Putamen (tissue), 1 donor: ENCODE data around the gene OVCA2.
"Not testable (repeated sequence)": the region's sequence is repeated elsewhere in the genome, so short reads cannot be mapped to it uniquely, and the experiment has no call there.

Experiments used
- DNase-seq: peaks from one replicate; pipeline ENCODE4 v3.0.0-alpha.2; 2016; ENCODE audit warnings: low spot score

The OVCA2 gene

DNA sequence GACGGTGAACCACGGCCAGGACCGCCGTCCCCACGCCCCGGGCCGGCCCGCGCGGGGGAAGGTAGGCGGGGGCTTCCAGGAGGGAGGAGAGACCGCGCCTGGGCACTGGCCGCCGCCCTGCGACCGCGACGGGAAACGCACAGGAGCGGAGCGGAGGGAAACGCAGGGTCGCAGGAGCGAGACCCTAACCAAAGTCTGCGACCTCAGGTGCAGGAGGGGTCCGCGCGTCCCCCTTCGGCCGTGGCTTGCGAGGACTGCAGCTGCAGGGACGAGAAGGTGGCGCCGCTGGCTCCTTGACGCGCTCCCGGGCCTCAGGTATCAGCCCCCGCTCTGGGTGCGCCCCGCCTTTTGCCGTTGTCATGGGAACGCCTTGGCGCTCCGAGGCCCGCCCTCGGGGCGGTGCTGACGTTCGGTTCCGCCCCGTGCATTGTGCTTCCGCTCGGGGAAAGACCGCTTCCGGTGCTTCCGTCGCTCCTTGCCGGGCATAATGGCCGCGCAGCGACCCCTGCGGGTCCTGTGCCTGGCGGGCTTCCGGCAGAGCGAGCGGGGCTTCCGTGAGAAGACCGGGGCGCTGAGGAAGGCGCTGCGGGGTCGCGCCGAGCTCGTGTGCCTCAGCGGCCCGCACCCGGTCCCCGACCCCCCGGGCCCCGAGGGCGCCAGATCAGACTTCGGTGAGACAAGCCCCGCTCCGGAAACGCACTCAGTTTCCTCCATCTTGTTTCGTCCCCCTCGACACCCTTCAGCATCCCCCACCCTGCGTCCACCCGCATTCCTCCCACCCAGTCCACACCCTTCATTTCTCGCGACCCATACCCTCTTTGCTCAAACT lies at the start of gene OVCA2:
Gene OVCA2 (plus strand): TSS at position 462 of the 829 bp plus-strand sequence. CDS start 26 bp downstream, at position 488.
- DNase-seq, result peak; percentile 92

- no peak for DNase-seq
These were observed 49.3 kb upstream of the OVCA2 start for GRCh38 chr17:1992541-1992940.

GRCh38 chr17:1994707-1995106 lies 47.1 kb upstream of the OVCA2 start:
- DNase-seq, result no peak

DNA sequence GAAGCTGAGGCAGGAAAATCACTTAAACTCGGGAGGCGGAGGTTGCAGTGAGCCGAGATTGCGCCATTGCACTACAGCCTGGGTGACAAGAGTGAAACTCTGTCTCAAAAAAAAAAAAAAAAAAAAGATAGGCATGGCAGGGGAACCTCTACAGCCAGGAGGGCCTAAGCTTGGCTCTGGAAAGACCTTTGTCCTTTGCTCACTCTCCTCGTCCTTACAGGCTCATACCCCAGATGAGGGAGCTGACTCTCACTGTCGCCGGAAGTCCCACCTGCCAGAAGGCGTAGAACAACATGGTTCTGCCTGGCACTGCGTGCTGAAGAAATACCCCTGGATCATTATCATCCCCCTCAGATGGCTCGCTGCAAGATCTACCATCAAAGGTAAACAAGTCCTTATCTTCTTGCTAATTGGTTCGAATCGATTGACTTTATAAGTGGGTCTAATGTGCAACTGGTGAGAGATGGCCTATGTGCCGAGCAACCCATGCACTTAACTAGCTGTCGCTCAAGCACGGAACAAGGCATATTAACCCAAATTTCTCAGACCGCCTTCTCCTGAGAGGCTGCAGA lies 46.4 kb upstream of the OVCA2 start:
- DNase-seq, result no peak

GRCh38 chr17:1995907-1996799 lies 45.7 kb upstream of the OVCA2 start:
- DNase-seq, result no peak

GRCh38 chr17:1996800-1997288 lies 45.0 kb upstream of the OVCA2 start:
- DNase-seq, result no peak

GRCh38 chr17:1997289-1997926 lies 44.4 kb upstream of the OVCA2 start:
- DNase-seq, result no peak

DNA sequence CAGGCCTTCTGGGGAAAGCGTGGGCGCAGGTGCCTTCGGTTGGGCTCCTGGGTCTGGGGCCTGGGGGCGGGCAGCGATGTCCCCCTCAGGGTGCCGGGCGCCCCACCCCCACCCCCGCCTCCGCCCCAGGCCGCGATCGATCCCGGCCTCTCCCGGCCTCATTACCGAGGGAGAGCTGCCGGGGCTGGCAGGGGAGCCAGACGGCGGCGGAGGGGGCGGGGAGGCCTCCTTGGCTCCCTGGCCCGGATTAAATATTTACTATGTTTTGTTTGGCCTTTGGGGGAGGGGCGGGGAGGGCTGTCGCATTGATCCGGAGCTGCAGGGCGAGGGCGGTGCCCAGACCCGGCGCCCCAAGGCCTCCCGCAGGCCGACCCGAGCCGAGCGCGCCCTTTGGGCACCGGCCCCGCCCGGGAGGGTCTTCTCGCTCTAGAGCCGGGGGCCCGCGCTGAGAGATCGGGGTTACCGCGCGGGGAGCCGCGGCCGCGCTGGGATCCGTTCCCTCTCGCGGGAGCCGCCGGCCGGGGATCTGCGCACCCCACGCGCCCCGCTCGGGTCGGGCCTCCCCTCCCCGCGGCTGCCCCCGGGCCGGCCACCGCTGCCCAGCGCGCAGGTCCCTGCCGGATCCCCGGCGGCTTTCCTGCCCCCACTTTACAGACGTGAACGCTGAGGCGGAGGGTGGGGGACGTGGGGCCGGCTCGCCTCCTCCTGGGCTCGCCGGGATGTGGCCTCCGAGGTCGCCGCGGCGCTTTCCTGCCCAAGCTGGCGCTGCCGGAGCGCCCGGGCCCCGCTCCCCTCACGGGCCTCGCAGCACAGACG lies 43.7 kb upstream of the OVCA2 start:
- DNase-seq, result no peak

DNA sequence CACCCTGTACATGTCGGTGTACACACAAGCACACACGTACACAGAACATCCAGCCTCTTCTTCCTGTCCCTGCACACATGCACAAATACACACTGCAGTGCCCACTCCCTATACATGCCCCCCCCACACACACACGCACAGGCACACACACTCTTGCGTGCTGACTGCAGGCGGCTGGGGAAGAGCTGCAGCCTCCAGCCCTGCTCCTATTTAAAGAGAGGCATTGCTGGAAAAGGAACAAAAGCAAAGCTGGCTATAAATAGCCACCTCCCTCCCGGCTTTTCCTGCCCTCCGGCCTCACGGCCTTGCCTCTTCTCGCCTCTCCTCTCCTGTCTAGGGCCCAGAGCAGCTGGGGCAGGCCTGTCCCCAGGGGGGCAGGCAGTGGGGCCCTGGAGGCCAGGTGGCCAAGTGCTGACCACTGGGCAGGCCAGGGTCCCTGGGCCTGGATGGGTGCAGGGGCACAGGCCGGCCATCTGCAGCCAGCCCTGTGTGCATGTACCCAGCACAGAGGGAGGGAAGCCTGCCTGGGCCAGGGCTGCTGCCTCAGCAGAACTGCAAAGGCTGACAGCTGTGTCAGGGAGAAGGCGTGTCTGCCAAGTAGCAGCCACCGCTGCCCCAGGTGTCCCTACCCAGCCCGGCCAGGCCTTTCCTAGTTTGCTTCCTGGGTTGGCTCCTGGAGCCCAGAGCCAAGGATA lies 42.1 kb upstream of the OVCA2 start:
- DNase-seq, result peak; percentile 59

GRCh38 chr17:2002767-2003329 lies 39.0 kb upstream of the OVCA2 start:
- no peak for DNase-seq

DNA sequence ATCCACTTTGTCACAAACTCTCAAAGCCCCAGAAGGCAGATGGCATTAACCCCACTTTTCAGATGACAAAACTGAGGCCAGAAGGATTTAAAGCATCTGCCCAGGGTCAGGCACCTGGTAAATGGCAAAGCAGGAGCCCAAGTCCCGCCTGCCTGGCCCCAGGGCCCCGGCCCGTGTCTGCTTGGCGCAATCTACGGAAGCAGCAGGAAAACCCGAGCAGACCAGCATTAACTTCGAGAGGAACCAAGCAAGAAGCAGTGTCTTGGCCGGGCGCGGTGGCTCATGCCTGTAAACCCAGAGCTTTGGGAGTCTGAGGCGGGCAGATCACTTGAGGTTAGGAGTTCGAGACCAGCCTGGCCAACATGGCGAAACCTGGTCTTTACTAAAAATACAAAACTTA lies 38.3 kb upstream of the OVCA2 start:
- no peak for DNase-seq

- no peak for DNase-seq
These were observed 37.3 kb upstream of the OVCA2 start for GRCh38 chr17:2004435-2004952.

DNA sequence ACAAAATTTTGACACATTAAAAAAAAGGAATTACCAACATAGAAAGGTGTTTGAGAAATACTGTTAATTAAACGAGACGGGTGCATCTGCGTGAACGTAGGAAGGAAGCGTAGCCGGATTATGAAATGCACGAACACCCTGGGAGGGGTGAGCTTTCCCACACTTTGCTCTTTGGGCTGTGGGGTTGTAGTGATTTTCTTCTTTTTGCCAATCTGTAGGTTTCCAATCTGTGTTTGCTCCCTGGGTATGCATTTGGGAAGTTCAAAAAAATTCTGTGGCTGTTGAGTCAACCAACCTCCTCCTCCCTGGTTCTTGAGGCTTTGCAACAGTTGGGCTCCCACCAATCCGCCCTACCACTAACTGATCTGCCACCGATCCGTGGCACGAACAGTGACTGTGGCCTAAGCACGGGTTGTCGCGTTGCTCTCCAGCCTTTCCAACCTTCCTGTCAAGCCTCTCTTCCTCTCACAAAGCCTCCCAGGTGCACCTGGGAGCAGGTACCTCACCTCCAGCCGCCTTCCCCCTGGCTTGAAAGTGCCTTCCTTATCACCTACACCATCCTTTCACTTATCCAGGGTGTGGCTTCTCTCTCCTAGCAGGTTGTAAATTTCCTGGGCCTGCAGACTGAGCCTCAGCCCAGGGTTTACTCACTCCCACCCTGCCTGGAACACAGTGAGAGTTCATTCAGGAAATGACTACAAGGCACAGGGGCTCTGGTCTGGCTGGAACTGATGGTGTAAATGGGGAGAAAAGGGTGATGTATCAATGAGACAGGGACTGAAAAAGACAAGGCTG lies 33.3 kb upstream of the OVCA2 start:
- DNase-seq, result no peak

GRCh38 chr17:2009737-2010136 lies 32.1 kb upstream of the OVCA2 start:
- DNase-seq, result no peak

DNA sequence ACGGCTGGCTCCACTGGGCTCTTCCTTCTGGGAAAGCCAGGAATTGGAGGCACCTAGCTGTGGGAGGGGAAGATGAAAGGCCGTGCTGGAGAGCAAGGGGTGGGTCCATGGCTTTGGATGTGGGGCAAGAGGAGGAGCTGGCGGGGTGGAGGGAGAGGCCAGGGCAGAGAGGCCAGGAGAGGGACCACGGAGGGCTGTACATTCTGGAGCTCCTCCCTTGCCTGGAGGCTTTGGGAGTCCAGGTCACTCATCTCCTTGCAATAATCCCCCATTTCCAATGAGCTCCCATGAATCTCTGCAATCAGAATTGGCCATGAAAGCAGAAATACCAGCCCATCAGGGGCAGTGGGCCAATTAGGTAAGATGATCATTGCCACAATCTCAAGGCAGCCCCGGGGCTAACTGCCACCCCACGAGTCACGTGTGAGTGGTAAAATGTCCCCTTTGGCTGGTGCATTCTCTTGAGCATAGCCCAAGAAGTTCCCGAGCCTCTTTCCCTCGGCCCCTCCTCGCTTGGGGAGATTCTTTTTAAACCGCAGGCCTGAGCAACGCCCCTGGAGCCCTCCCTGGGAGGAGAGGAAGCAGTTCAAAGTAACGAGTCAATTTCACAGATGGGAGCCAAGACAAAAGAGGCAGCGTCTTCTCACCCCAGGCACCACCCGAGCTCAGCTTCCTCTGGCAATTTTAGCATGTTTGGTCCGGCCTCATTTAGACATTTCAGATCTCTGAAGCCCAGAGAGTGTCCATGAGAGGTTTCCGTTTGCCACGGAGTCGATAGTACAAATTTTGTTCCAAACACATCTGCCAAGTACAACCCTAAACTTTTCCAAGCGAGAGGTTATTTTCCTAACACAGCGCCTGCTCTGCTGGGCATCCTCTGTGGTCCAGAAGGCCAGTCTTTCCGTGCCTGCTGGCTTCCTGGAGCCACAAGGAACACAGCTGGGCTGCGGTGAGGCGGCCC lies 30.1 kb upstream of the OVCA2 start:
- no peak for DNase-seq

- DNase-seq, result no peak
These were observed 29.3 kb upstream of the OVCA2 start for GRCh38 chr17:2012499-2012898.

- not testable (repeated sequence) for DNase-seq
These were observed 28.4 kb upstream of the OVCA2 start for GRCh38 chr17:2013220-2013993.
